GM23248 (cell line): Measurements from ENCODE around the gene WDR55.

ENCODE experiments used
- EZH2 ChIP-seq: fragments of 200-600 bp; sonication (generic); IDR thresholded peaks from 2 replicates; pipeline ENCODE4 v1.6.1; 2018; ENCODE audit warnings: antibody characterized with exemption, mild to moderate bottlenecking; ENCODE audit not compliant: insufficient read depth, poor library complexity, severe bottlenecking
- EZH2phosphoT487 ChIP-seq: fragments of 200-600 bp; sonication (generic); IDR thresholded peaks from 2 replicates; pipeline ENCODE4 v1.6.1; 2018; ENCODE audit warnings: antibody characterized with exemption, moderate library complexity, mild to moderate bottlenecking, low read depth; ENCODE audit not compliant: insufficient read depth

GRCh38 chr5:140633021-140633471 is 31.7 kb upstream of the WDR55 start, which contains the start of gene CD14:
- no peak for TF ChIP-seq EZH2
- no peak for TF ChIP-seq EZH2phosphoT487
